Measurements from ENCODE around the gene DEUP1.

- TF ChIP-seq, protein P1, sequence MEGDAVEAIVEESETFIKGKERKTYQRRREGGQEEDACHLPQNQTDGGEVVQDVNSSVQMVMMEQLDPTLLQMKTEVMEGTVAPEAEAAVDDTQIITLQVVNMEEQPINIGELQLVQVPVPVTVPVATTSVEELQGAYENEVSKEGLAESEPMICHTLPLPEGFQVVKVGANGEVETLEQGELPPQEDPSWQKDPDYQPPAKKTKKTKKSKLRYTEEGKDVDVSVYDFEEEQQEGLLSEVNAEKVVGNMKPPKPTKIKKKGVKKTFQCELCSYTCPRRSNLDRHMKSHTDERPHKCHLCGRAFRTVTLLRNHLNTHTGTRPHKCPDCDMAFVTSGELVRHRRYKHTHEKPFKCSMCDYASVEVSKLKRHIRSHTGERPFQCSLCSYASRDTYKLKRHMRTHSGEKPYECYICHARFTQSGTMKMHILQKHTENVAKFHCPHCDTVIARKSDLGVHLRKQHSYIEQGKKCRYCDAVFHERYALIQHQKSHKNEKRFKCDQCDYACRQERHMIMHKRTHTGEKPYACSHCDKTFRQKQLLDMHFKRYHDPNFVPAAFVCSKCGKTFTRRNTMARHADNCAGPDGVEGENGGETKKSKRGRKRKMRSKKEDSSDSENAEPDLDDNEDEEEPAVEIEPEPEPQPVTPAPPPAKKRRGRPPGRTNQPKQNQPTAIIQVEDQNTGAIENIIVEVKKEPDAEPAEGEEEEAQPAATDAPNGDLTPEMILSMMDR (IDR thresholded peaks at IDR 0.05) = peak in 1 of 3 experiments; percentile 65
- no peak for TF ChIP-seq POLR2A (IDR thresholded peaks at IDR 0.05)
Measured at GRCh38 chr11:93361435-93361834, 30.9 kb downstream of the DEUP1 start.

All from testis (tissue), 2 donors.